ENCODE measurements around the gene DDX49. TPM values are rescaled to one million over a fixed set of nuclear protein-coding genes. Genes with fewer than 3 reads are reported as not detected.

DDX49 gene
- total and polyA plus RNA-seq, 9 of the 15 experiments (the other 6 are each of a cell fraction or from before 2014, with no cell fraction given), result 1.1 to 113 (median 45.7) TPM

- intact Hi-C loops (cut with micrococcal nuclease), result no loop called here
Measured at GRCh38 chr19:18889949-18890745, 29.4 kb upstream of the DDX49 start.

GRCh38 chr19:18893587-18894253 is 25.8 kb upstream of the DDX49 start:
- TF ChIP-seq GMEB1 (CRISPR knock-in tag; IDR thresholded peaks at IDR 0.05) (no peak), EGR1 (conservative IDR thresholded peaks at IDR 0.05) (0 out of 2 replicates have a peak, but pooled peaks have one; percentile 25)
- 33% methylated on average over 3 of the region's 18 CpGs for WGBS (ENCODE audit: insufficient coverage, low coverage, missing lambda C conversion rate)
- ATAC-seq (no peak), DNase-seq (ENCODE audit: extremely low read depth in 1 of 4, low spot score in 3 of 4) (no peak), FAIRE-seq (no peak)
- no peaks in the 10 kb centered on the region for H3K79me2 ChIP-seq (ENCODE audit: control insufficient read depth, insufficient read depth, low read length)
- H2AFZ ChIP-seq (ENCODE audit: low read depth, low read length), result no peak overlapping the region
- peaks cover 1% of the 10 kb centered on the region; the same call in 1 of the 3 replicates for H3K36me3 ChIP-seq (ENCODE audit: control insufficient read depth, insufficient read depth, low read length)
- no peak overlapping the region for H3K4me3 ChIP-seq
- H4K20me1 ChIP-seq (replicated peaks; ENCODE audit: control insufficient read depth, insufficient read depth, low read length), result peaks cover 13% of the 10 kb centered on the region
- peaks cover 9 to 48% of the 10 kb centered on the region in 2 experiments for H3K4me1 ChIP-seq (replicated peaks in 1 of 2; ENCODE audit: control insufficient read depth in 2 of 2, insufficient read depth in 2 of 2, low read length in 2 of 2)
- in situ Hi-C loops (cut with MboI) (no loop called here), intact Hi-C loops (cut with micrococcal nuclease) (no loop called here)
- POLR2A ChIA-PET, result interaction anchor here (0.6 kb wide), 1 partner anchor 377 kb away, joined by 3 read pairs; no protein-coding TSS in a partner anchor
- H3K9me1 ChIP-seq (ENCODE audit: control insufficient read depth, insufficient read depth, low read length), result no peaks in the 10 kb centered on the region
- CTCF ChIA-PET (ENCODE audit: low intra/inter-chr PET ratio), result no interaction called here
- BruUV-seq (replicated peaks), result no TSS peak
- no peak overlapping the region for H3K9ac ChIP-seq (ENCODE audit: insufficient read depth in 1 of 2, low read depth in 2 of 2, low read length in 2 of 2)
- no peak overlapping the region for H3K4me2 ChIP-seq (ENCODE audit: insufficient read depth, low read length)
- no peaks in the 10 kb centered on the region for H3K9me3 ChIP-seq (replicated peaks; ENCODE audit: control insufficient read depth, insufficient read depth, low read depth, low read length)
- no peak overlapping the region for H3K27ac ChIP-seq (ENCODE audit: extremely low read depth, low read depth, low read length)
- peaks cover 0 to 5% of the 10 kb centered on the region in 2 experiments; a peak in 1 of 5 replicates for H3K27me3 ChIP-seq (ENCODE audit: control insufficient read depth in 2 of 2, insufficient read depth in 2 of 2, low read length in 2 of 2)

More at GRCh38 chr19:18889949-18890745, 29.4 kb upstream of the DDX49 start:
- no TSS peak for BruUV-seq (replicated peaks)
- ChIA-PET CTCF (ENCODE audit: low intra/inter-chr PET ratio) (no interaction called here), POLR2A (interaction anchor here (0.6 to 0.8 kb wide), 4 partner anchors 9 to 143 kb away, joined by 3 to 5 read pairs (median 4); no protein-coding TSS in a partner anchor)
- FAIRE-seq (no peak), ATAC-seq (no peak), DNase-seq (ENCODE audit: extremely low read depth in 1 of 4, low spot score in 3 of 4) (no peak)
- no peaks in the 10 kb centered on the region; the same call in 1 of the 2 replicates for H4K20me1 ChIP-seq (replicated peaks; ENCODE audit: control insufficient read depth, insufficient read depth, low read length)
- peaks cover 0 to 25% of the 10 kb centered on the region in 2 experiments; a peak in 2 of 5 replicates for H3K4me1 ChIP-seq (replicated peaks in 1 of 2; ENCODE audit: control insufficient read depth in 2 of 2, insufficient read depth in 2 of 2, low read length in 2 of 2)
- H3K27me3 ChIP-seq (ENCODE audit: control insufficient read depth in 2 of 2, insufficient read depth in 2 of 2, low read length in 2 of 2), result peaks cover 0 to 5% of the 10 kb centered on the region in 2 experiments; a peak in 1 of 5 replicates
- H3K9me3 ChIP-seq (replicated peaks; ENCODE audit: control insufficient read depth, insufficient read depth, low read depth, low read length), result no peaks in the 10 kb centered on the region
- H3K4me2 ChIP-seq (ENCODE audit: insufficient read depth, low read length), result no peak overlapping the region
- WGBS (ENCODE audit: insufficient coverage, low coverage, missing lambda C conversion rate), result 24% methylated on average over 9 of the region's 10 CpGs
- no peak overlapping the region for H3K4me3 ChIP-seq
- in situ Hi-C loops (cut with MboI), result no loop called here
- H3K27ac ChIP-seq (ENCODE audit: extremely low read depth, low read depth, low read length), result no peak overlapping the region
- no peaks in the 10 kb centered on the region for H3K9me1 ChIP-seq (ENCODE audit: control insufficient read depth, insufficient read depth, low read length)
- no peaks in the 10 kb centered on the region for H3K36me3 ChIP-seq (ENCODE audit: control insufficient read depth, insufficient read depth, low read length)
- 0 out of 4 replicates have a peak, but pooled peaks of 1 of the 2 experiments have one; percentile 7 for TF ChIP-seq KDM1A (IDR thresholded peaks at IDR 0.05)
- TF ChIP-seq ZNF431 (CRISPR knock-in tag; IDR thresholded peaks at IDR 0.05), result no peak
- TF ChIP-seq NONO (IDR thresholded peaks at IDR 0.05; ENCODE audit: low read depth in 2 of 2, low read length in 1 of 2), result no peak
- peak; percentile 91 for TF ChIP-seq ZNF121 (CRISPR knock-in tag; conservative IDR thresholded peaks at IDR 0.05)
- TF ChIP-seq BCOR (IDR thresholded peaks at IDR 0.05), result peak; percentile 52; the same call in 1 of the 2 replicates
- no peaks in the 10 kb centered on the region for H3K79me2 ChIP-seq (ENCODE audit: control insufficient read depth, insufficient read depth, low read length)
- peak overlapping the region in 1 of 2 experiments; percentile 26; a peak in 1 of 4 replicates for H3K9ac ChIP-seq (ENCODE audit: insufficient read depth in 1 of 2, low read depth in 2 of 2, low read length in 2 of 2)
- H2AFZ ChIP-seq (ENCODE audit: low read depth, low read length), result no peak overlapping the region

Data from K562 (cell line).